GM21825 (cell line): ENCODE data around the gene CLNK.
"Not testable (repeated sequence)": the region's sequence is repeated elsewhere in the genome, so short reads cannot be mapped to it uniquely, and the experiment has no call there.

Experiments used
- ATAC-seq: cut with Tn5 transposase; IDR thresholded peaks from one replicate; pipeline ENCODE4 v1.9.1; 2021; ENCODE audit warnings: mild to moderate bottlenecking, moderate library complexity; ENCODE audit not compliant: unreplicated experiment

Gene CLNK

DNA sequence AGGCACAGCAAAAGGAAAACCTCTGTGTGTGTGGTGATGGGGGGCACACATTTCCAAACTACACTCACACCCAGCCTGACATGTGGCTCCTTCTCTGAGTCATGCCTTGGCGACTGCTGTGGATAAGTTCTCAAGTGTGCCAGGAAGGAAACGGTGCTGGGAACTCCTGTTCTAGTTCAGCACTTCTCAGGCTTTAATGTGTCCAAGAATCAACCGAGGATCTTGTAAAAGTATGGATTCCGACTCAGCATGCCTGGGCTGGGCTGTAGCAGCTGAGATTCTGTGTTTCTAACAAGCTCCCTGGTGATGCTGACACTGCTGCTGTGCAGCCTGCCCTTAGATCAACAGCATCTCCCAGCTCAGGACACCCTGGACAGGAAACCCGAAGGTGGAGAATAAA lies 20.2 kb downstream of the CLNK start:
- no peak for ATAC-seq

DNA sequence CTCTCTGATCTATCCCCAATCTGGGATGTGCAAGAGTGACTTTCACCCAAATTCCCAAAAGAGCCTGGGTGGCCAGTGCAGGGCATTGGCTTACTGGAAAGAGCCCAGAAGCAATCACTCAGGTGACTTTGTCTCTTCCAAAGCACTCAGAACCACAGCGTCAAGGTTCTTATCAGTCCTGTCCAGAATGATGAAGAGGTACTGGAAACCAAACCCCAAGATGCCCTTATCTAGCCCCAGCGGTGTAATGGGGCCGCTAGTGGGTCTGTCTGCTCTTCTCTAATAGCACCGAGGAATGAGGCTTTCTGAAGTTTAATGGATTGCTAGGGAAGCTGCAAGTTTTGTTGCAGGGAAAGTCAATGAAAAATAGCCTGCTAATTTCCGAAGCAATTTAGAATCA lies 21.6 kb downstream of the CLNK start:
- ATAC-seq = no peak

DNA sequence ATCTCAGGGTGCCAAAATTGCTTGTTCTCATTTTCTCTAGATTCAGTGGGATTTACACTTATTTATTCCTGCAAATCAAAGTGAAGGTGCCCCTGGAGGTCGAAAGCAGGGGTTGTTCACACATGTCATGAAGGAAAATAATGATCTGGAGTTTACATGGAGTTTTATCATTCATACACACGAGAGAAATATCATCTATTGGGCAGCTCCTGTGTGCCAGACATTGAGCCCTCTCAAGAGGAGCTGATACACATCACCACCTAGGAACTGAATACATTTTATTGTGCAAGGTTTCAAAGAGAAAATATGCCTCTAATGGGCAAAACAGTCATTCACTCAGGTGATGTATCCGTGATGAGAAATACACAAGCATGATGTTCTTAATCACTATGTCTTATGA lies 23.5 kb downstream of the CLNK start:
- no peak for ATAC-seq

DNA sequence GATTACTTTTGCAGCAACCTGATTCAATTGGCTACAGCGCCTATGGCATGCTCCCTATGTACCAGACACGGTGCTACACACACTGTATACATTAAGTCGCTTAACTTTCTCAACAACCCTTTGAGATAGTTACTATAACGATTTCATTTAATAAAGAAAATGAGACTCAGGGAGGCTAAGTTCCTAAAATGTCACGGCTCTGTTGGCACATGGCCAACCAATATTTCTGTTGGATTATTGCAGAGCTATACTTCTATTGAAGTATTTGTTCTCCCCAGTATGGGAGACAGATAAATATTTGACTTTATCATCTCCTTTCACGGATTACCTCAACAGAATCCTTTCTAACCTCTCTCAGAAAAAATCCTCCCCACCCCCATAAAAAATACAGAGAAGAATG lies 25.3 kb downstream of the CLNK start:
- ATAC-seq = no peak

DNA sequence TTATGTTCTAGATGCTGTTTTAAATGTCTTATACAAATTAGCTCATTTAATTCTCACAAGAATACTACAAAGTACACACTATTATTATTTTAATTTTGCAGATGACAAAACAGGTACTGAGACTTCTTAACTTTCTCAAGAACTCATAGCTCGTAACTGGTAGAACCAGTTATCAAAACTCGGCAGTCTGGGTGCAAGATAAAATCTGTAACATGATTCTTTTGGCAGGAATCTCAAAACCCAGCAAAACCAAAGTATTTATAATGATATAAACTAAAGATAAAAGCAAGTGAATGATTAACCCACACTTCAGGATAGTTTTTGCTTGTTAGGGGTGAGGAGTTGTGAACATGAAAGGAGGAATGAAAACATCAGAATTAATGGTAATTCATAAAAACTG lies 27.6 kb downstream of the CLNK start:
- ATAC-seq = no peak

DNA sequence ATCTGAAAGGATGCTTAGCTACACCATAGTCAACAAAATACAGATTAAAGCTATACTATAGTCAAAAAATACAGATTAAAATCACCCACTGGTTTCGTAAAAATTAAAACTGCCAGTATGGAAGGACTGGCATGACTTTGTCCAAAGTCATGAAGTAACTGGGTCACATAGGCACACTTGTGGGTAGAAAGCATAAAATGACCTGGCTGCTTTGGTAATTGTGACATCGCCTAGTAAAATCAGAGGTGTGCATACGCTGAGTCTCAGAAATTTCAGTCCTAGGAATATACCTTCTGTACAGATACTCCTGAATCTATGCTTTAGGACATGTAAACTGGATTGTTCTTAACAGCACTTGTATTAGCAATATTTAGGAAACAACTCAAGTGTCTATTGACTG lies 28.1 kb downstream of the CLNK start:
- no peak for ATAC-seq

DNA sequence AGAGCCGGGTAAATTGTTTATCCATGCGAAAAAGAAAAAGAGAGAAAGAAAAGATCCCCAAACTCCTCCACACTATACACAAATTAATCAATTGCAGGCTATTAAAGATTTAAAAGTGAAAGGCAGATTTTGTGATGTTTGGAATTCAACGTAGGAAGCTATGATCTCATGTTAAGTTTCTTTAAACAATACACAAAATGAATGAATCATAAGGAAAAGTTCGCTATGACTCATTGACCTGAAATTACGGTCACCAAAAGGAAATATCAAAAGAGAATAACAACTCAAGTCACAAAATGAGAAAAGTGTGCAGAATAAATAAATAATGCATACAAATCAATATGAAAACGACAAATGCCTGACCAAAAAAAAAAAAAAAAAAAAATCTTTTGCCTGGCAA lies 28.6 kb downstream of the CLNK start:
- ATAC-seq = no peak

DNA sequence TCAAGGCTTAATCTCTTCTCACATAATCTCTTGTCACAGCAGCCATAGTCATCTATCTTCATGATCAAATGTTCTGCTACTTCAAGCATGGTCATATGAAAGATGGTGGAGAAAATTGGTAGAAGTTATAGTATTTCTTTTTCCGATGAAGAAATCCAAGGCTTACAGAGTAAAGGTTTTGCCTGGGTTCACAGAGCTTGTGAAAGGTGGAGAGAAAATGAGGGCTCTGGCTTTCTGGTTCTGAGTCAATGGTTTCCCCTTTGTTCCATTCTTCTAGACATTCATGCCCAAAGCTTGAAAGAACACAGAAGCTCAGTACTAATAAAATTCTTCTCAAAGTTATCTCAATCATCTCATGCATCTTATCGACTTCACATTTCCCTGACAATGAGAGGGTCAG lies 36.1 kb downstream of the CLNK start:
- ATAC-seq = no peak

DNA sequence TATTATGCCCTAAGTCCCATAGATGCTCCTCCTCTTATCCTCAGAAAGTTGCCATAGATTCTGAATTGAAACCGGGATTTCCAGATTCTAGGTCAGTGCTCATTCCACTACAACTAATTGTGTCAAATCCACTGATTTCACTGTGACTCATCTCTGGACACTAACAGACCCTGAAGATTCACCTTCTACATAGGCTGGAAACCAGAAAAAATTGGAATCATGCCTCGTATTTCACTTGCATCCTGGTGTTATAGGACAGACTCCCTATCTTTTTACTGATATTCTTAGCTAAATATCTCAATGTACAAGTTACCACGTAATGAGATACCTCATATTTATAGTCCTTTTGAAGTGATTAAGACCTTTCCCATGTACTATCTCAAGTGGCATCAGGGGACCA lies 36.7 kb downstream of the CLNK start:
- ATAC-seq = no peak

DNA sequence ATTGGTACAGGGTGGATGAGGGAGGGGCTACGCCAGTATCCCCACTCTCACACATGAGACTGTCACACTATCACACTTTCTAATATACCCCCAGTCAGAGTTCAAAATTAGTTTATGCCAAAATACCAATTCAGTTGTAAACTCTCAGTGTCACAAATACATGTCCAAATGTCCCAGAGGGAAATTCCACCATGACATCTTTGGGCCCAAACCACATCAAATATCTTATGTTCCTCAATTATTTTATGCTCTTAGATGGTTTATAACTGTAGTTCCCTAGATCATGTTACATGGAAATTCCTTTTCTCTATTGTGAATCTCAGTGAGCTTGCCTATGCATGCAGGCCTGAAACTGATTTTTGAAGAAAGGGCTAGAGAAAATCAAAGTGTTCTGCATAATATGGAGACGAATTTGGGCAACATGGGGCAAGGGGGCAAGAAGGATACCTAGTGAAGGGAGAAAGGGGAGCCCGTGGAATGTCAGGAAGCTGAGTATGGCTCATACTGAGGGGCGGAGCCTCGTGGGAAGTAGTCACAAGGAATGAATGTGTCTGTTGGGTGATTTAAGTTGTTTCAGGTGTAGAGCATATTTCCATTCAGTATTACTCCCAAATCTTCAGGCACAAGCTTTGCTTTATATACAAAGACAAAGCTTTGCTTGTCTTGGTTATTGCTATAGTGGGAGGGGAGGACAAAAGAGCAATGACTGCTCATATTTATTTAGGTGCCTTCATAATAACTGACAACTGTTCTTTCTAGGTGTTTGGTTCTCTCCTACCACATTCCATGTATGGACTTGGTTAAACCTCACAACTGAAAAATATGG lies 40.8 kb downstream of the CLNK start:
- ATAC-seq = no peak

DNA sequence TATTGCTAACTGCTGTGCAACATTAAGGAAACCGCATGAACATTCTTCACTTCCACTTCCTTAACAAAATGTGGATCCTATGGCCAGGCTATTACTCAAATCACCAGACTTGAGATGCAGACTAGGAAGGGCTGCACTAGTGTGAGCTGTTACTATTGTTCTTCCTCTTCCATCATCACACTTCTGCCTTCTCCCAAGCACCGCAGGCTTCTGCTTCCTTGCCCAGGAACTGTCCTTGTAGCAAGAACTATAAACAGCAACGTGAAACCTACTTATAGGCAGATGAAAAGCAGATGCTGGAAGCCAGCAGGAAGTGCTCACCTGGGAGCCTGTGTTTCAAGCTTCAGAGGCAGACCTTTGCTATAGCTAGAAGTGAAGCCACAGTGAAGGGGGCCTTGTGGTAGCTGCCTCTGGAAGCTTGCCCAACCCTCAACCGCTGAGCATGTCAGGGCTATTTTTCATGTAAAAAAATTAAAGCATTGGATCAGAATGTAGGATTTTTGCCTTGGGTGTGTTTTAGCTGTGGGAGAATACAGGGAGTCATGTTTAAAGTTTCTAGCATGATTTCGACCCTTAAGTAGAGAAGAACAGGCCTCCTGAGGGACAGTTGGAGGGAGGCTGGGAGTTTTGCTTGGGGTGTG lies 43.9 kb downstream of the CLNK start:
- ATAC-seq = no peak

DNA sequence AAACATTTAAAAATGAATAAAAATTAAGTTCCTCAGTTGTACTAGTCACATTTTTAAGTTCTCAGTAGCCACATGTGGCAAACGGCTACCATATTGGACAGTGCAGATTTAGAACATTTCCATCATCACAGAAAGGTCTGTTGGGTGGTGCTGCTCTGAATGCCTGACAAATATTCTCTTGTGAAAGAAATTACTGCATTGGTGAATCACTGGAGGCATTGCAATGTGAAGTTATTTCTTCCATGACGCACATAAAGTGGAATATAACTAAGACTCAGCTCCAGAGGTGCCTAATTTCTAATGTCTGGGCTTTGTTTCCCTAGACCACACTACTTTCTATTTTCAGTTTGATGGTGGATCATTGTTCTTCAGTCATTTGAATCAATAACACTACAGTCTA lies 44.9 kb downstream of the CLNK start:
- ATAC-seq = no peak

DNA sequence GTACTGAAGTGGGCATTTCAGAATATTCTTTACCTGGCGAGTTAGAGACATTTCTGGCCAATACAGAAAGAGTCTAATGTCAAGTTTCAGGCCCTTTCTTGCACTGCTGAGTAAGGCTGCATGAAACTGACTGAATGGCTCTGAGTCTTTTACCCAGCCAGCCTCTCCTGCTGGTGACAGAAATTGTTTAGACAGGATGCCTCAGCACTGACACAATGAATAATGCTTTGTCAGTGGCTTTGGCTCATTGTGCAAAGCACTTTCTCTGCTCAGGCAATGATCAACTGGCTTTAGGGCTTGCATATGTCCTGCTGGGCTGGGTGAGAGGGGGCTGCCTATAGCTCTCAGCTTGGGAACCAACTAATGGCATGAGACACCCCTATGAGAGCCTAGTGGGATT lies 45.5 kb downstream of the CLNK start:
- no peak for ATAC-seq

DNA sequence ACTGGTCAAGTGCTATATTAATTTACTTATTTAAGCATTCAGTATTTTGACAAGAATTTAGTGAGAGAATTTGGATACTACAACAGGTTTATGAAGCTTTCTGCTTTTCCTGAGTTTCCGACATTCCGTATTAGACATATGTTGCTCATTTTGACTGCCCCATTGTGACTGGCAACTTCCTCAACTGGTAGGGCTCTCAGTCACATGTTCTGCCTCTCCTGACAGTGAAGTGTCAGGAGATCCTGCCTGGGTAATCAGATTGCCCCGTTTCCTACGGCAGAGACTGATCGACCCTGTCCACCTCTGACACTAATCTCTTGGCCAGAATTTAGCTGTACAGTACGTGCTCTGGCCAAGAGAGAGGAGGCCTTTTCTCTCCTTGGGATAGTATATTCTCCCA lies 49.5 kb downstream of the CLNK start:
- no peak for ATAC-seq

DNA sequence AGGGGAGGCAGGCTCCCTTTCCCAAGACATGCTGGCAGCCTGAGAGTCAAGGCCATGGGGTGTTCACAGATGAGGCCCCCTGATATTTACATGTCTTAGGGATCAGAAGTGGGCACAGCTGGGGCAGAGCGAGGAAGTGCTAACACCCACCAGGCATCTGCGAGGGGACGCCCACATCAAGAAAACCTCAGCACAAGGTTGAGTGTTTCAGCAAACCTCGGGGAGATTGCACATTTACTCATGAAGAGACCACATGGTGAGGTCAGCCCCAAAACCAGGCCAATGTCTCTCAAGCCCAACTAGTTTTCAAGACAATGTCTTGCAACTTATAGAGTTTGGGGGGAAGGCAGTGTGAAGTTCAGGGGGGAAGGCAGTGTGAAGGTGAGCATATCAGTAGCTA lies 55.2 kb downstream of the CLNK start:
- no peak for ATAC-seq

DNA sequence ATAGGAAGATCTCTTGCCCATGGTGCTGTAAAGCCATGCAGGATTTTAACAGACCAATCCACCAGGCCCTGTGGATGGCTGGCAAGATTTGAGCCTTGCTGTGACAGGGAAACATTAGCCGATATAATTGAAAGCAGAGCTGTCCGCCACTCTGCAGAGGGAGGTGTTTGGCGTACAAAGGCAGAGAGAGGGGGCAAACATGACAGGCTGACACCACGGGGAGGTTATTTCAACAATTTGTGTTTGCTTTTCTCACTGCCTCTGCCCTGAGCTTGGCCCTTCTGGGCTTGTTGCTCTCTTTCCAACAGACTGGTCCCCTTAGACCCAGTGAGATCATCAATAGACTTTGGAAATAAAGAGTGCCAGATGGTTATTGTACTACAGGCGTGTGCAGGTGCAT lies 59.4 kb downstream of the CLNK start:
- no peak for ATAC-seq

DNA sequence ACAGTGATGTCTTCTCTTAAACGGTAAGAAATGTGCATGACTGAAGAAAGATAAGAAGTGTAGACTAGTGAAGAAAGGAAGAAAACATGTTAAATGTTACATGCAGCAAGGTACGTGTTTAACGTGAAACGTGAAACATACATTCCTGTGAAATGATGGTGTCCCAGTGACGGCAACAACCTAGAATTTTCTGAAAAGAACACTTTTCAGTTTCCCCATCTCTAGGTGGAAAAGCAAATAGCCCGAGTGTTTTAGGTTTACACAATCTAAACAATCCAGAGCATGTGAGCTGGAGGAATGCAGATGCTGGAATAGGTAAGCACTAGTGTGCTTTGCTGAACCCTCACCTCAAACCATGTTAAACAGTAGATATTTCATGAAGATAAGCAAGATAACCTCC lies 60.7 kb downstream of the CLNK start:
- no peak for ATAC-seq

DNA sequence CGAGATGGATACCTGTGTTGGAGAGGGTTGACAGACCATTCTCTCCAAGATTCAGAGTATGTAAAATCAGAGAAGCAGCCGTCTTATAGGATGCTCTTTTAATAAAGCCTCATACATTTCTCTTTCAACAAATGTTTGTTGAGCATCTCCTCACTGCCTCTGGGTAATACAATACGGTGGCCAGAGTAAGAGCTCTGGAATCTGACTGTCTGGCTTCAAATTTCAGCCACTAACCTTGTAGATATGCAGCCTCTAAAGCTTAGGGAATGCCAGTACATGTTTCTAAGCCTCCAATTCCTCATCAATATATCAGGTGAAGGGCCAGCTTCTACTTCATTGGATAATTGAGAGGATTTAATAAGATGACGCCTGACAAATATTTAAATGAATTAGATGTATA lies 61.3 kb downstream of the CLNK start:
- no peak for ATAC-seq

DNA sequence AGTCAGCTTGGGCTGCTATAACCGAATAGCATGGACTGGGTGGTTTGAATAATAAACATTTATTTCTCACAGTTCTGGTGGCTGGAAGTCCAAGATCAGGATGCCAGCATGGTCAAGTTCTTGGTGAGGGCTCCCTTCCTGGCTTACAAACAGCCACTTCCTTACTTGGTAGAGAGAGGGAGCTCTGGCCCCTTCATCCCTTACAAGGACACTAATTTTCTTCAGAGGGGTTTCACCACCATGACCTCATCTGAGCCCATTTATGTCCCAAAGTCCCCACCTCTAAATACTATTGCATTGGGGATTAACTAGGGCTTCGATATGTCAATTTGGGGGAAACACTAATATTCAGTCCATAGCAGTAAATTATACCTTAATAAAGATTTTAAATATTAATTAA lies 61.8 kb downstream of the CLNK start:
- peak; percentile 72 for ATAC-seq

DNA sequence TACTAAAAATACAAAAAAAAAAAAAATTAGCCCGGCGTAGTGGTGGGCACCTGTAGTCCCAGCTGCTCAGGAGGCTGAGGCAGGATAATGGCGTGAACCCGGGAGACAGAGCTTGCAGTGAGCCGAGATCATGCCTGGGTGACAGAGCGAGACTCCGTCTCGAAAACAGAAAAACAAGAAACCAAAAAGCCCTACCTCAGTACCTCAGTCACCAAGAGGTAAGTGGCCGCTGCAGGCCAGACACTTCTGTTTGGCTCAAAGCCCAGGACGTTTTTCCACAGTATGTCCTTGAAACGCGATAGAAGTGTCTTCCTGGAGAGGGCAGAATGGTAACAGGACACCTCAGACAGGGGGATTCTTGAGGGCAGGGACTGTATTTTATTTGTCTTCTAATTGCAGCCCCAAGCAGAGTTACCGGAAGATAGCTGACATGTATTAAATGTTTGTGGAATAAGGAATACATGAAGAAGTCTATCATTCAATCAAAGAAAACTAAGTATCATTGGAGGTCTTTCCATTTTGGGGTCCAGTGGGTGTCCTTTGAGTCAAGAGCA lies 63.6 kb downstream of the CLNK start:
- ATAC-seq = no peak

DNA sequence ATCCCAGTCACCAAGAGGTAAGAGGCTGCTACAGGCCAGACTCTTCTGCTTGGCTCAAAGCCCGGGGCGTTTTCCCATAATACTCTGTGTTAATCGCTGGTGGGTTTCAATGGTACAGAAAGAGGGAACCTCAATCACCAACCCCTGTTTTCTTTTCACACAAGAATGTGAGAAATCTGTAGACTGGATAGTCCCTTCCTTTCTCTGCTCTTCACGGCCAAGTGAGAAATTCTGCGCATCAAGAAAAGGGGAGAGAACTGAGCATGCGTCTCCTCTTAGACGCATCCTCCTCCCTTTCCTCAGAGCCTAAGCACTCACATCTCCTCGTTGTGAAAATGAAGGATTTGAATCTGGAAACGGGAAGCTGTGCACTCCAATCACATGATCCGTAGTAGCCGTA lies 64.7 kb downstream of the CLNK start:
- no peak for ATAC-seq

DNA sequence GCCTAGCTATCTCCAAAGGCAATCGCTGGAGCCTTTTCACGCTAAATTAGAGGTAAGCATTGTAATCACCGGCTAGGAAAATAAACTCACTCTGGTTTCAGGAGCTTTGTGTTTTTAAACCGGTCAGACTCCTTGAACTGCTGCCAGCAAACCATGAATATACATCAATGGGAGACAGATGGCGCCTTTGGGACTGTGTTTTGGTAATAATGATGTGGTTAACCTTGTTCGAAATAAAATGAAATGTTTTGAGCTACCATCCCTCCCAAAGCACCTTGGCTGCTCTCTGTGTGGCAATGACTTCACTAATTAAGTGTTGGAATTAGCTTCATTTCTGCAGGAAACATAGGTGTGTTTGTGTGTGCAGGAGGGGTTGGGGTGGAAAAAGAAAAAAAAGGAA lies 65.3 kb downstream of the CLNK start:
- ATAC-seq = no peak

DNA sequence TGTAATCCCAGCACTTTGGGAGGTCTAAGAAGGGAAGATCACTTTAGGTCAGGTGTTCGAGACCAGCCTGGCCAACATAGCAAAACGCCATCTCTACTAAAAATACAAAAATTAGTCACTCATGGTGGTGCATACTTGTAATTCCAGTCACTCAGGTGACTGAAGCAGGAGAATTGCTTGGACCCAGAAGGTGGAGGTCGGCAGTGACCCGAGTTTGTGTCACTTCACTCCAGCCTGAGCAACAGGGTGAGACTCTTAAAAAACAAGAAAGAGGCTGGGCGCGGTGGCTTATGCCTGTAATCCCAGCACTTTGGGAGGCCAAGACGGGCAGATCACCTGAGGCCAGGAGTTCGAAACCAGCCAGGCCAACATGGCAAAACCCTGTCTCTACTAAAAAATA lies 69.6 kb downstream of the CLNK start:
- not testable (repeated sequence) for ATAC-seq
